Measurements from ENCODE around the gene TSSC4. TPM values are rescaled to one million over a fixed set of nuclear protein-coding genes. Genes with fewer than 3 reads are reported as not detected.

TSSC4 gene
- total RNA-seq, 2 donors from 2014 or later, result 35.6 to 59.0 TPM

- no peak overlapping the region for H3K27ac ChIP-seq
- TF ChIP-seq CTCF (IDR thresholded peaks at IDR 0.05), result no peak
- H3K9me3 ChIP-seq, result no peaks in the 10 kb centered on the region
- H3K27me3 ChIP-seq, result no peaks in the 10 kb centered on the region
- no peak overlapping the region for H3K9ac ChIP-seq (ENCODE audit: low read depth in 2 of 2, low read length in 2 of 2)
- H3K4me3 ChIP-seq, result no peak overlapping the region
- no peaks in the 10 kb centered on the region for H3K4me1 ChIP-seq
- H3K36me3 ChIP-seq, result no peaks in the 10 kb centered on the region
- intact Hi-C loops (cut with DNase I), result loop anchor here (5.0 kb wide), 1 partner anchor 465 kb away; no protein-coding TSS in a partner anchor
- DNase-seq, result no peak
Observed at GRCh38 chr11:2432628-2433071, 32.1 kb downstream of the TSSC4 start.

- no peak for DNase-seq
- no peaks in the 10 kb centered on the region for H3K9me3 ChIP-seq
Observed at GRCh38 chr11:2433106-2433925, 32.8 kb downstream of the TSSC4 start.

GRCh38 chr11:2434008-2434407, 33.5 kb downstream of the TSSC4 start:
- TF ChIP-seq CTCF (IDR thresholded peaks at IDR 0.05), result no peak
- H3K27me3 ChIP-seq, result no peaks in the 10 kb centered on the region
- H3K9ac ChIP-seq (ENCODE audit: low read depth in 2 of 2, low read length in 2 of 2), result no peak overlapping the region
- no peaks in the 10 kb centered on the region for H3K36me3 ChIP-seq
- no peak for DNase-seq
- intact Hi-C loops (cut with DNase I), result loop anchor here (5.0 kb wide), 1 partner anchor 463 kb away; no protein-coding TSS in a partner anchor
- no peak overlapping the region for H3K4me3 ChIP-seq
- H3K27ac ChIP-seq, result no peak overlapping the region
- H3K9me3 ChIP-seq, result no peaks in the 10 kb centered on the region
- no peaks in the 10 kb centered on the region for H3K4me1 ChIP-seq

More at GRCh38 chr11:2433106-2433925, 32.8 kb downstream of the TSSC4 start:
- H3K27ac ChIP-seq, result no peak overlapping the region
- intact Hi-C loops (cut with DNase I), result loop anchor here (5.0 kb wide), 1 partner anchor 464 kb away; no protein-coding TSS in a partner anchor
- no peaks in the 10 kb centered on the region for H3K4me1 ChIP-seq
- H3K9ac ChIP-seq (ENCODE audit: low read depth in 2 of 2, low read length in 2 of 2), result no peak overlapping the region
- no peak for TF ChIP-seq CTCF (IDR thresholded peaks at IDR 0.05)
- no peaks in the 10 kb centered on the region for H3K36me3 ChIP-seq
- H3K4me3 ChIP-seq, result no peak overlapping the region
- H3K27me3 ChIP-seq, result no peaks in the 10 kb centered on the region

- TF ChIP-seq CTCF (IDR thresholded peaks at IDR 0.05), result no peak
- intact Hi-C loops (cut with DNase I), result loop anchor here (5.0 kb wide), 1 partner anchor 463 kb away; no protein-coding TSS in a partner anchor
- Histone ChIP-seq H3K27me3 (no peaks in the 10 kb centered on the region), H3K4me3 (no peak overlapping the region), H3K4me1 (no peaks in the 10 kb centered on the region), H3K36me3 (no peaks in the 10 kb centered on the region), H3K9me3 (no peaks in the 10 kb centered on the region), H3K9ac (ENCODE audit: low read depth in 2 of 2, low read length in 2 of 2) (no peak overlapping the region), H3K27ac (no peak overlapping the region)
- no peak for DNase-seq
Observed at GRCh38 chr11:2434506-2435255, 34.1 kb downstream of the TSSC4 start.

GRCh38 chr11:2435288-2436012, 34.9 kb downstream of the TSSC4 start:
- Histone ChIP-seq H3K27ac (no peak overlapping the region), H3K36me3 (no peaks in the 10 kb centered on the region), H3K4me3 (no peak overlapping the region), H3K27me3 (no peaks in the 10 kb centered on the region), H3K9ac (ENCODE audit: low read depth in 2 of 2, low read length in 2 of 2) (no peak overlapping the region), H3K4me1 (no peaks in the 10 kb centered on the region), H3K9me3 (no peaks in the 10 kb centered on the region)
- DNase-seq, result no peak
- TF ChIP-seq CTCF (IDR thresholded peaks at IDR 0.05), result no peak
- intact Hi-C loops (cut with DNase I), result no loop called here
